Fibroblast of the conjunctiva (primary cell): ENCODE data around the gene FRMD3.

ENCODE experiments used
- DNase-seq: peaks from one replicate; pipeline ENCODE4 v3.0.0-alpha.2; 2010; ENCODE audit warnings: low read depth

The FRMD3 gene

GRCh38 chr9:83432877-83433550, 105.2 kb downstream of the FRMD3 start:
- DNase-seq = no peak

GRCh38 chr9:83432104-83432627, 106.0 kb downstream of the FRMD3 start:
- no peak for DNase-seq

- DNase-seq = no peak
Measured at GRCh38 chr9:83431101-83432060, 106.8 kb downstream of the FRMD3 start.

- DNase-seq = no peak
Measured at GRCh38 chr9:83430681-83431080, 107.5 kb downstream of the FRMD3 start.

GRCh38 chr9:83429229-83429628, 109.0 kb downstream of the FRMD3 start:
- no peak for DNase-seq

- DNase-seq = no peak
Measured at GRCh38 chr9:83425240-83425639, 113.0 kb downstream of the FRMD3 start.

GRCh38 chr9:83424831-83425230, 113.4 kb downstream of the FRMD3 start:
- no peak for DNase-seq

- no peak for DNase-seq
Measured at GRCh38 chr9:83423815-83424707, 114.1 kb downstream of the FRMD3 start.

GRCh38 chr9:83422527-83422926, 115.7 kb downstream of the FRMD3 start:
- no peak for DNase-seq

GRCh38 chr9:83420486-83420885, 117.7 kb downstream of the FRMD3 start:
- no peak for DNase-seq

GRCh38 chr9:83419961-83420360, 118.2 kb downstream of the FRMD3 start:
- DNase-seq = no peak

GRCh38 chr9:83418283-83418682, 119.9 kb downstream of the FRMD3 start:
- DNase-seq = no peak

GRCh38 chr9:83413367-83413766, 124.8 kb downstream of the FRMD3 start:
- no peak for DNase-seq

- no peak for DNase-seq
Measured at GRCh38 chr9:83410701-83411100, 127.5 kb downstream of the FRMD3 start.

GRCh38 chr9:83406921-83407320, 131.3 kb downstream of the FRMD3 start:
- no peak for DNase-seq

- peak; percentile 8 for DNase-seq
Measured at GRCh38 chr9:83405759-83406158, 132.4 kb downstream of the FRMD3 start.

GRCh38 chr9:83403527-83404238, 134.5 kb downstream of the FRMD3 start:
- DNase-seq = no peak

GRCh38 chr9:83401328-83401900, 136.8 kb downstream of the FRMD3 start:
- DNase-seq = peak; percentile 16

GRCh38 chr9:83396813-83397212, 141.4 kb downstream of the FRMD3 start:
- DNase-seq = no peak

GRCh38 chr9:83396342-83396741, 141.9 kb downstream of the FRMD3 start:
- DNase-seq = no peak

- DNase-seq = no peak
Measured at GRCh38 chr9:83392228-83392627, 146.0 kb downstream of the FRMD3 start.
